HUES6 (cell line): ENCODE results near the gene TRIM52.
"Not testable (repeated sequence)": the region's sequence is repeated elsewhere in the genome, so short reads cannot be mapped to it uniquely, and the experiment has no call there.

ENCODE experiments used
- H3K27ac ChIP-seq: 2 replicates; pipeline ENCODE4 v1.7.0; 2013; ENCODE audit warnings: low read depth, mild to moderate bottlenecking, low read length, inconsistent platforms
- H3K27me3 ChIP-seq: 2 replicates; pipeline ENCODE4 v1.6.1; 2013; ENCODE audit warnings: low read length; ENCODE audit not compliant: control insufficient read depth, insufficient read depth
- H3K36me3 ChIP-seq: 2 replicates; pipeline ENCODE4 v1.6.1; 2013; ENCODE audit warnings: low read length; ENCODE audit not compliant: control insufficient read depth, insufficient read depth
- H3K4me1 ChIP-seq: 2 replicates; pipeline ENCODE4 v1.6.1; 2013; ENCODE audit warnings: low read length; ENCODE audit not compliant: control insufficient read depth, insufficient read depth
- H3K4me3 ChIP-seq: 2 replicates; pipeline ENCODE4 v1.5.1; 2013; ENCODE audit warnings: low read depth, low read length
- H3K9ac ChIP-seq: one replicate; pipeline ENCODE4 v1.6.1; 2013; ENCODE audit warnings: mild to moderate bottlenecking, low read length
- H3K9me3 ChIP-seq: 2 replicates; pipeline ENCODE4 v1.6.1; 2013; ENCODE audit warnings: low read depth, low read length; ENCODE audit not compliant: control insufficient read depth, insufficient read depth

TRIM52 gene

GRCh38 chr5:181210148-181210547, 50.8 kb downstream of the TRIM52 start:
- H3K4me3 ChIP-seq, H3K27ac ChIP-seq, H3K36me3 ChIP-seq, H3K9me3 ChIP-seq, H3K4me1 ChIP-seq, H3K9ac ChIP-seq: not testable (repeated sequence)
- peaks cover 27% of the 10 kb centered on the region for H3K27me3 ChIP-seq

DNA sequence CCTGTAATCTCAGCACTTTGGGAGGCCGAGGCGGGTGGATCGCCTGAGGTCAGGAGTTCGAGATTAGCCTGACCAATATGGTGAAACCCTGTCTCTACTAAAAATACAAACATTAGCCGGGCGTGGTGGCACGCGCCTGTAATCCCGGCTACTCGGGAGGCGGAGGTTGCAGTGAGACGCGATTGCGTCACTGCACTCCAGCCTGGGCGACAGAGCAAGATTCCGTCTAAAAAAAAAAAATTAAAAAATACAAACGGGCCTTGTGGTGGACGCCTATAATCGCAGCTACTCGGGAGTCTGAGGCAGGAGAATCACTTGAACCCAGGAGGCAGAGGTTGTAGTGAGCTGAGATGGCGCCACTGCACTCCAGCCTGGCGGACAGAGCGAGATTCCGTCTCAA, 51.9 kb downstream of the TRIM52 start:
- H3K27ac ChIP-seq, H3K4me1 ChIP-seq, H3K4me3 ChIP-seq, H3K36me3 ChIP-seq, H3K9ac ChIP-seq, H3K9me3 ChIP-seq: not testable (repeated sequence)
- H3K27me3 ChIP-seq: peaks cover 39% of the 10 kb centered on the region

DNA sequence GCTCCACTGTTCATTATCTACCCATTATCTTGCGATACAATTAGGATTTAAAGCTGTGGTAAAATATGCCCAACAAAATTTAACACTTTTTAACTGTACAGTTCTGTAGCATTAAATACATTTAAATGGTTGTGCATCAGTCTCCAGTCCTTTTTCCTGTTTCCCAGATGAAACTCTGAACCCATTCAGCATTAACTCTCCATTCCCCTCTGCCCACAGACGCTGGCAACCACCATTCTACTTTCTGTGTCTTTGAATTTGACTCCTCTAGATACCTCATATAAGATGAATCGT, 53.0 kb downstream of the TRIM52 start:
- H3K27ac ChIP-seq: no peak overlapping the region

DNA sequence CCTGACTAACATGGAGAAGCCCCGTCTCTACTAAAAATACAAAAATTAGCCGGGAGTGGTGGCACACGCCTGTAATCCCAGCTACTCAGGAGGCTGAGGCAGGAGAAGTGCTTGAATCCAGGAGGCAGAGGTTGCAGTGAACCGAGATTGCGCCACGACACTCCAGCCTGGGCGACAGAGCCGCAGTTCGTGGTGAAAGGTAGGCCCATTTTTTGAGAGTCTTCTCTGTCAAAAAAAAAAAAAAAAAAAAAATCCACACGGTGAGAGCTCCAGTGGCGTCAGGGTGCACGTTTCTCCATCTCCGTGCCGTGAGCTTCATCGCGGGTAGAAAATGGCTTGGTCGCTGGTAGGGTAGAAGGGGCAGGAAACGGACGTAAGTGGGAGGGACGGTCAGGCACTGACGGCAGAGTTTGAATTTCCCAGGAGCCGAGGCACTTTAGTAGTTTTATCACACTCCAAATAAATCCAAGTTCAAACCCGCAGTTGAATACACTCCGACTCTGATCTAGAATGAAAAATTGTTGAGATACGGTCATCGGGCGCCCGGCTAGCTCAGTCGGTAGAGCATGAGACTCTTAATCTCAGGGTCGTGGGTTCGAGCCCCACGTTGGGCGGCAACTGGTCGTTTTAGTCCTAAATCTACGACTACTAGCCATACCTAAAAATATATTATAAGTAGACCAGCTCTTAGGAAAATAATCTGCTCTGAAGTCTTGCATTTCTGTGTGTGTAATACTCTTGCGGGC, 53.6 kb downstream of the TRIM52 start:
- no peaks in the 10 kb centered on the region for H3K36me3 ChIP-seq
- H3K27ac ChIP-seq: no peak overlapping the region; the same call in 1 of the 2 replicates
- peak overlapping the region; percentile 45 for H3K9ac ChIP-seq
- 0 out of 2 replicates have a peak, but pooled peaks cover 7% of the 10 kb centered on the region for H3K4me1 ChIP-seq
- peaks cover 41% of the 10 kb centered on the region for H3K27me3 ChIP-seq
- no peaks in the 10 kb centered on the region for H3K9me3 ChIP-seq
- peak overlapping the region; percentile 80 for H3K4me3 ChIP-seq

More for the DNA sequence above, 53.0 kb downstream of the TRIM52 start:
- Histone ChIP-seq H3K27me3 (peaks cover 41% of the 10 kb centered on the region), H3K4me1 (0 out of 2 replicates have a peak, but pooled peaks cover 7% of the 10 kb centered on the region), H3K9ac (no peak overlapping the region), H3K36me3 (no peaks in the 10 kb centered on the region), H3K4me3 (peak overlapping the region; percentile 80), H3K9me3 (no peaks in the 10 kb centered on the region)

- no peak overlapping the region for H3K27ac ChIP-seq
- peak overlapping the region; percentile 80 for H3K4me3 ChIP-seq
- no peaks in the 10 kb centered on the region for H3K9me3 ChIP-seq
- peaks cover 11% of the 10 kb centered on the region; the same call in 1 of the 2 replicates for H3K4me1 ChIP-seq
- H3K36me3 ChIP-seq: no peaks in the 10 kb centered on the region
- H3K9ac ChIP-seq: peak overlapping the region; percentile 42
- H3K27me3 ChIP-seq: peaks cover 54% of the 10 kb centered on the region
Measured at GRCh38 chr5:181205761-181206649, 54.9 kb downstream of the TRIM52 start.
